ENCODE measurements around the gene DEFB129.
"Not testable (repeated sequence)": the region's sequence is repeated elsewhere in the genome, so short reads cannot be mapped to it uniquely, and the experiment has no call there.

DEFB129 gene

GRCh38 chr20:253447-253846 lies 26.4 kb downstream of the DEFB129 start:
- not testable (repeated sequence) for DNase-seq (ENCODE audit: low spot score)

- DNase-seq (ENCODE audit: low spot score): no peak
Measured at GRCh38 chr20:257419-257818, 30.4 kb downstream of the DEFB129 start, which contains the start of gene DEFB132. TSS of gene DEFB132 (plus strand) at chr20:257724. CDS start at chr20:257779, 55 bp downstream.

DNA sequence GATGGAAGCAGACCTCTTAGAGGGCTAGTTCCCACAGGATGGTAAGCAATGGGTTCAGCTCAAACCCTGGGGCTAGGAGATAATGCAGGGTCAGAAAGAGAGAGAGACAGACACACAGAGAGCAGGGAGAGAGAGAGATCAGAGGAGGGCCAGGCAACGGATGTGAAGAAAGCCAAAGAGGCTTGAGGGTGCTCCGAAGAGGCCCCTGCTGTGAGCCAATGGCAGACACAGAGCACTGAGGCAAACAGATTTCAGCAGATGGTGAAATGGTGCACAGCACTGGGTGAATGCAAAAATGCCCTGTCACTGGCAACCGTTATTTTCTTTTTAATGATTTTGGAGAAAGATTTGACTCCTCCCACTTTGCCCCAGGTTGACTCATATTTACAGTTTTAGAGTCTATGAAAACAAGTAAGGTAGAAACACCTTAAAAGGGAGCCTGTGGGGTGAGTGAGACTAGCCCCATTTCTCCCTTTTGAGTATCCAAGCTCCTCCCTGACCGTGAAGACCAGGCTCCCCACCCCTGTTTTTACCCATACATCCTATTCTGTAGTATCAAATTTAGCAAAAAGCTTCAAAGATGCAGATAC lies 31.3 kb downstream of the DEFB129 start:
- DNase-seq (ENCODE audit: low spot score): no peak

- peak; percentile 54 for DNase-seq (ENCODE audit: low spot score)
Measured at GRCh38 chr20:258963-259362, 31.9 kb downstream of the DEFB129 start.

DNA sequence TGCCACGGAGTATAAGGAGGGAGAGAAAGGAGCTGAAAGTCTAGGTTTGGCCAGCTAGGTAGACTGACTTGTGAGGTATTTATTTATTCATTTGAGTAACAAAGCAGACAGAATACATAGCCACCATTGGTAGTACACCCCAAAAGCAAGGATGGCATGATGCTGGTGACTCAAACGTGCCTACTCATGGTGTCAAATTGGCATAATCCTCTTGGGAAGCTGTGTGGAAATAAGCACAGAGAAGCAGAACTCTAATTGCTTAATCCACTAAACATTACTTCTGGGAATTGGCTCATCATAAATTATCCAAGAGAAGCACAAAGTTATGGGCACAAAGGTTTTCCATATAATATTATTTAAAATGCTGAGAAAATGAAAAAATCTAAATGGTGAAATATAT lies 32.9 kb downstream of the DEFB129 start:
- DNase-seq (ENCODE audit: low spot score): no peak

GRCh38 chr20:263701-264100 lies 36.6 kb downstream of the DEFB129 start:
- no peak for DNase-seq (ENCODE audit: low spot score)

DNA sequence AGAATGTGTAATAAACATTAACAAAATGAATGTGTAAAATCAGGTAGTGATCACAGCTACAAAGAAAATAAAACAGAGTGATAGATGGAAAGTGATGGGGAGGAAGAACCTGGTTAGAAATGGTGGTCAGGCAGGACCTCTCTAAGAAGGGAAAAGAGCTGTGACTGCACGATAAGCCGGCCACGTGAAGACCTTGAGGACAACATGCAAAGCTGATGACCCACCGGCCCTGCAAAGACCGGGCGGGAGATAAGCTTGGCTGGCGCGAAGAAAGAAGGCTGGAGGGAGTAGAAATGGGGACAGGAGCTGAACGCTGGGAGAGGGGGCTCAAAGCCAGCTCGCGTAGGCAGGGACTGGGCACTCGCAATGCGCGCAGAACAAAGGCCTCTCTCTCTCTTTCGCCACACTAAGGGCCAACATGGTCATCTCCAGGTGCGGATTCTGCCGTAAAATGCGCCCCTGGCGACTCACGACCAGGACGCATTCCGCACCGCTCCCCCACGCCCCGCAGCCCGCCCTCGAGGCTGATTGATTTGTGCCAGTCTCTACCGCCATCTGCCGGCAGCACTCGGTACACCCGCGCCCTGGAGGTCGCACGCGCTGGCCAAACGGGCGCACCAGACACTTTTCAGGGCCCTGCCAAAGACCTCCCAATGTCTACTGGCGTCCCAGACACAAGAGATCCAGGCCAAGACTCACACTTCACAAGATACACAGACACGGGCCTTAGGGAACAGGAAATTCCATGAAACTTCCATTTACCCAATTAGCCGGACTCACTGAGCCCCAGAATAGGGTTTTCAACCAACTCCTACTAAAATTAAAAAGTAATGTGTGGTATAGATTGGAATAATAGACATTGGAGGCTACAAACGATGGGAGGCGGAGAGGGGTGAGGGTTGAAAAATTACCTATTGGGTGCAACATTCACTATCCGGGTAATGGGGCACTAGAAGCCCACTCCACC lies 39.8 kb downstream of the DEFB129 start:
- peak; percentile 88 for DNase-seq (ENCODE audit: low spot score)

GRCh38 chr20:270517-270916 lies 43.5 kb downstream of the DEFB129 start:
- no peak for DNase-seq (ENCODE audit: low spot score)

DNA sequence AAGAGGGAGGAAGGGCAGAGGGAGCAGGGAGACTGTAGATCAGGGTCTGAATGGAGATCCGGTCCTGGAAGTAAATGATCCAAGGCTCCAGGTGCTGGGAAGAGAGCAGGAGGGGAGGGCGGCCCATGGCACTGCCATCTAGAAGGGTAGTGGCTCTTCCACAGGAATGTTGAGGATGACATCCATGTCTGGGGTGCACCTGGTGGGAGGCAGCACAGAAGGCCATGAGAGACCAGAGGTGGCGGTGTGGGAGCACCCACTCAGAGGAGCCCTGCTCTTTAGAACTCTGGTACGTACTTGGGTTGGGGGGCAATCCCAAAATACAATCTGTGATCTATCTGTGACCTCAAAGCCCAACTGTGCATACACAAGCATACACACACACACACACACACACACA lies 44.0 kb downstream of the DEFB129 start:
- DNase-seq (ENCODE audit: low spot score): no peak

GRCh38 chr20:271528-271927 lies 44.5 kb downstream of the DEFB129 start:
- no peak for DNase-seq (ENCODE audit: low spot score)

GRCh38 chr20:272718-273117 lies 45.7 kb downstream of the DEFB129 start:
- DNase-seq (ENCODE audit: low spot score): no peak

DNA sequence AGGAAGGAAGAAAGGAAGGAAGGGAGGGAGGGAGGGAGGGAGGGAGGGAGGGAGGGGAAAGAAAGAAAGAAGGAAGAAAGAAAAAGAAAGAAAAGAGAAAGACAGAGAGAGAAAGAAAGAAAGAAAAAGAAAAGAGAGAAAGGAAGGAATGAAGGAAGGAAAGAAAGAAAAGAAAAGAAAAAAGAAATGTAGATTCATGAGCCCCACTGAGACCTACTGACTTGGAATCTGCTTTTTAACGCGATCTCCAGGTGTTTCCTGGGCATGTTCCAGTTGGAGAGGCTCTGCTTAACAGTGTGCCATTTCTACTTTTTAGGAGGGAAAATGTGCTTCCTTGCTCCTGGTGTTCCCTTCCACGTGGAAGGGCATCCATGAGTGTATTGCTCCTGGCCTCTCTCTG lies 46.8 kb downstream of the DEFB129 start:
- DNase-seq (ENCODE audit: low spot score): no peak

GRCh38 chr20:275791-276190 lies 48.7 kb downstream of the DEFB129 start:
- no peak for DNase-seq (ENCODE audit: low spot score)

DNA sequence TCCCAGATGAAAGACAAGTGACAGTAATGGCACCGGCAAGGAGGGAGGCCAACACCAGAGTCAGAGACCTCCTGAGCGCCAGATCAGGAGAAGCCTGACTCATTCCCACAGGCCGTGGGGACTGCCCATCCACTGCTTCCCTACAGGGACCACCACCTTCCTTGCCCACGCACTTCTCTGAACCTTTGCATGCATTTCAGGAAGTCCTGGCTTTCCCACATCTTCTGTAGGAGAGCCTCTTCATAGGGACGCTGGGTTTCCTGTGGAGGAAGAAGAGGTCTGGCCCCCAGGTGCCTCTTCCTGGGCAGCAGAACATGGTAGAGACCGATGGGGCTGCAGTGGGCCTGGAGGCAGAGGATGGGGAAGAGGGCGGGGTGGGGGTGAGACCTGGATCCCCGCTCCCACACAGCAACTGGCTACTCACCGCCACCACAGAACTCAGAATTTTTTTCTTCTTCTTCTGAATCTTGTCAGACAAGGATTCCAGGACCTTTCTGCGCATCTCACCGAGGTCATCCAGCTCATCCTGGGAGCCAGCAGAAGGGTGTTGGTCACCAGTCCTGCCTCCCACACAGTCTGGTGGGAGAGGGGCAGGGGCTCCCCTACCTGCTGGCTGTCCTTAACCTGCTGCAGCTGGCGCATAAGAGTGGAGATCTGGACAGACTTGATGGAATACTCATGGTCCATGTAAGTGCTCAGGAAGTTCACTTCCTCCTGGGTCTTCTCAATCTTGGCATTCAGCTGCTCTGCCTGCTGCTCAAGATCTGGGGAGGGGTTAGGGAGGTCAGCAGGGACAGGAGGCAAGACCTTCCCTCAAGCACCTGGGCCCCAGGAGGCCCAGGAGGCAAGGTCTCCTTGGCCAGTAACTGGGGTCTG lies 49.8 kb downstream of the DEFB129 start:
- DNase-seq (ENCODE audit: low spot score): no peak

DNA sequence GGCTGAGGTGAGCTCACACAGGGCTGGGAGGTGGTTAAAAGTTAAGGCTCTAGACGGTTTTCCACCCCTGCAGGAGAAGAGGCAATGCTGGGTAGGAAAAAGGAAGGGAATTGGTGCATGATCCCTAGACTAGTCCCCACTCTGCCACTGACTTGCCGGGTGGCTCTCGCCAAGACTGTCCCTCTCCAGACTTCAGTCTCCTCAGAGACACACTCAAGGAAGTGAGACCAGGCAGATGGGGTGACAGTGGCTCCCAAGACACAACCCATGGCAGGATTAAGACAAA lies 50.4 kb downstream of the DEFB129 start:
- no peak for DNase-seq (ENCODE audit: low spot score)

DNA sequence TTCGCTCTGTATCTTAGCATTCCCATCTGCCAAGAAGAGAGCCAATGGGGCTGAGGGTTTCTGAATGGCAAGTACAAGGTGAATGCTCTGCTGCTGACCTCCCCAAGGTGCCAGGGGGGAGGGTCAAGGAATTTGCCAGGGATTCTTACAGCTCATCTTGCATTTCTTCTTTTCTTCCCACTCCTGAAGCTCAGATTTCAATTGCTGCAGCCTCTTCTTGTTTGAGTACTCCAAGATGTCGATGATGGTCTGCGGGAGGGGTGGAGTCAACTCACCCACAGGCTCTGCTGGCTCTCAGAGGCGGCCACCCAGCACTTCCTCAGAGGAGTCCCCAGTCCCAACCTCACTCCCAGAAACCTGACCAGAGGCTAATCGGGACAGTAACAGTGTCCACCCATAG lies 51.1 kb downstream of the DEFB129 start:
- no peak for DNase-seq (ENCODE audit: low spot score)

GRCh38 chr20:278607-279571 lies 51.8 kb downstream of the DEFB129 start:
- no peak for DNase-seq (ENCODE audit: low spot score)

Data from SW480 (cell line).